HG03439 (cell line): ENCODE data around the gene CCL28.
"Not testable (repeated sequence)": the region's sequence is repeated elsewhere in the genome, so short reads cannot be mapped to it uniquely, and the experiment has no call there.

Experiments
- ATAC-seq: cut with Tn5 transposase; IDR thresholded peaks from one replicate; pipeline ENCODE4 v1.9.1; 2021; ENCODE audit warnings: mild to moderate bottlenecking, moderate library complexity; ENCODE audit not compliant: unreplicated experiment

The CCL28 gene

GRCh38 chr5:43412156-43412555, at the start of gene CCL28:
CCL28 (minus strand) TSS chr5:43412391; CDS start chr5:43412316, 75 bp downstream.
- ATAC-seq, result no peak

GRCh38 chr5:43461066-43461465, 48.9 kb upstream of the CCL28 start:
- no peak for ATAC-seq

GRCh38 chr5:43456556-43456955, 44.4 kb upstream of the CCL28 start:
- ATAC-seq, result no peak

- not testable (repeated sequence) for ATAC-seq
Measured at GRCh38 chr5:43441575-43441974, 29.4 kb upstream of the CCL28 start.

GRCh38 chr5:43437062-43437660, 25.0 kb upstream of the CCL28 start:
- ATAC-seq, result no peak

GRCh38 chr5:43433382-43433781, 21.2 kb upstream of the CCL28 start:
- ATAC-seq, result no peak

- ATAC-seq, result no peak
Measured at GRCh38 chr5:43432486-43433375, 20.5 kb upstream of the CCL28 start.

- no peak for ATAC-seq
Measured at GRCh38 chr5:43429706-43430105, 17.5 kb upstream of the CCL28 start.

GRCh38 chr5:43429016-43429415, 16.8 kb upstream of the CCL28 start:
- no peak for ATAC-seq

- no peak for ATAC-seq
Measured at GRCh38 chr5:43427306-43427705, 15.1 kb upstream of the CCL28 start.

- no peak for ATAC-seq
Measured at GRCh38 chr5:43425983-43426382, 13.8 kb upstream of the CCL28 start.

- not testable (repeated sequence) for ATAC-seq
Measured at GRCh38 chr5:43423086-43423485, 10.9 kb upstream of the CCL28 start.

- no peak for ATAC-seq
Measured at GRCh38 chr5:43422143-43422542, 10.0 kb upstream of the CCL28 start.

- no peak for ATAC-seq
Measured at GRCh38 chr5:43421450-43422133, 9.4 kb upstream of the CCL28 start.

- ATAC-seq, result no peak
Measured at GRCh38 chr5:43420241-43420640, 8.1 kb upstream of the CCL28 start.

GRCh38 chr5:43418561-43418960, 6.4 kb upstream of the CCL28 start:
- ATAC-seq, result no peak

- ATAC-seq, result no peak
Measured at GRCh38 chr5:43416803-43417394, 4.7 kb upstream of the CCL28 start.

- ATAC-seq, result no peak
Measured at GRCh38 chr5:43415935-43416802, 4.0 kb upstream of the CCL28 start.

GRCh38 chr5:43413966-43414365, 1.8 kb upstream of the CCL28 start:
- ATAC-seq, result no peak

GRCh38 chr5:43412644-43413043, 453 bp upstream of the CCL28 start:
- ATAC-seq, result no peak
